Transverse colon (tissue), 3 donors: ENCODE data around the gene UCK2.

ENCODE experiments used
- EP300 ChIP-seq: sonication (generic); formaldehyde crosslinking; IDR thresholded peaks from one replicate; pipeline ENCODE4 v1.6.1; 2017; ENCODE audit warnings: antibody characterized with exemption, low read depth
- POLR2A ChIP-seq: fragments of 450-650 bp; IDR thresholded peaks from one replicate; pipeline ENCODE4 v1.6.1; 2016; ENCODE audit warnings: antibody characterized with exemption, mild to moderate bottlenecking, moderate library complexity
- TF ChIP-seq, protein P1 (sequence below), 5 experiments: fragments of 200-600 bp in 3 of 5; fragments of 450-650 bp in 2 of 5; sonication (generic) in 3 of 5; IDR thresholded peaks; 1 replicate in 2 of 5; 2 replicates in 3 of 5; pipeline ENCODE4 v1.5.1; 2016 to 2017; ENCODE audit warnings: antibody characterized with exemption in 5 of 5, inconsistent platforms in 3 of 5, mild to moderate bottlenecking in 2 of 5, moderate library complexity in 1 of 5

DNA sequence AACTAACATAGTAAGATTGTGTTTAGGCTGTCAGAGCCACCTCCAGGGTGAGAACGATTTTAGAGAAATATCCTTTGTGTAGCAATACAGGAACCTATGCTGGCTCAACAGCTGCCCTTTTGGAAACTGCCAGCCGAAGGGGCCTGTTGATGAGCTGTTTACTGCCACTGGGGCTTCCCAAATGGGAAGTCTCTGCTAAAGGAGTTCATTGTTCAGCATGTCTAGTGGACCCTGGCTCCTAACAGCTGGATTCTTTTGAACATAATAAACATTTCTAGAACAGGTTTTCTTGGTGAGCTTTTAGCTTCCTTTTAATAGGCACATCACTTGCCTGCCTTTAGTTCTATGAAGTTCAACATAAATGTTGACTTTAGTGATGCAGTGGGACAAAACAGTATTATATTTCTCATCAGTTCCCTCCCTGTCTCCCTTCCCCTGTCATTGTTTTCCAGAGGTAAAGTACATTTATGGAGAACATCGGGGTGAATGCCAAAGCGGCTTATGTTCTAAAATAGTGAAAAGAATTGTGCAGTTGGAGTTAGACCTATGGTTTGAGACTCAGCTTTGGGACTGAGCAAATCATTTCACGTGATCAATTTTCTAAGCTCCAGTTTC lies 57.4 kb downstream of the UCK2 start:
- TF ChIP-seq POLR2A (no peak), EP300 (no peak)
- TF ChIP-seq, protein P1, sequence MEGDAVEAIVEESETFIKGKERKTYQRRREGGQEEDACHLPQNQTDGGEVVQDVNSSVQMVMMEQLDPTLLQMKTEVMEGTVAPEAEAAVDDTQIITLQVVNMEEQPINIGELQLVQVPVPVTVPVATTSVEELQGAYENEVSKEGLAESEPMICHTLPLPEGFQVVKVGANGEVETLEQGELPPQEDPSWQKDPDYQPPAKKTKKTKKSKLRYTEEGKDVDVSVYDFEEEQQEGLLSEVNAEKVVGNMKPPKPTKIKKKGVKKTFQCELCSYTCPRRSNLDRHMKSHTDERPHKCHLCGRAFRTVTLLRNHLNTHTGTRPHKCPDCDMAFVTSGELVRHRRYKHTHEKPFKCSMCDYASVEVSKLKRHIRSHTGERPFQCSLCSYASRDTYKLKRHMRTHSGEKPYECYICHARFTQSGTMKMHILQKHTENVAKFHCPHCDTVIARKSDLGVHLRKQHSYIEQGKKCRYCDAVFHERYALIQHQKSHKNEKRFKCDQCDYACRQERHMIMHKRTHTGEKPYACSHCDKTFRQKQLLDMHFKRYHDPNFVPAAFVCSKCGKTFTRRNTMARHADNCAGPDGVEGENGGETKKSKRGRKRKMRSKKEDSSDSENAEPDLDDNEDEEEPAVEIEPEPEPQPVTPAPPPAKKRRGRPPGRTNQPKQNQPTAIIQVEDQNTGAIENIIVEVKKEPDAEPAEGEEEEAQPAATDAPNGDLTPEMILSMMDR (IDR thresholded peaks at IDR 0.05) = no peak
